ENCODE results near the gene MARS1.

Gene MARS1

DNA sequence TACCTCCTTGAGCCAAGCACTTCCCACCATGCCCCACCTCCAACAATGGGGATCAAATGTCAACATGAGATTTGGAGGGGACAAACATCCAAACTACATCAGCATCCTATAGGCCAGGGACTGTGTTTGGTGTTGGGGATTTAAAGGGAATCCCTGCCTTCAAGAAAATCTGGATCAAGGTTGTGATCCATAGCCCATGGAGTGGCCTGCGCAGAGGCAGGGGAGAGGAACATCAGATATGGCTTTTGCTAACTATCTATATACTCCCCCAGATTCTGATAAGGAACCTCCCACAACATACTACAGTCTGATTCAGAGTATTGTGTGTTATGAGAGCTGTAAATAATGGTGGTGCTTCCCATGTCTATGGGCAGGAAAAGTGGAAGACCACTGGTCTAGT is 67.0 kb downstream of the MARS1 start:
- ChIA-PET CTCF (no interaction called here), POLR2A (no interaction called here)
- Histone ChIP-seq H3K36me3 (ENCODE audit: control insufficient read depth in 2 of 2, insufficient read depth in 1 of 2, low read length in 2 of 2) (no peaks in the 10 kb centered on the region), H3K4me3 (ENCODE audit: low read depth, low read length) (no peak overlapping the region), H3K9me3 (ENCODE audit: control insufficient read depth, insufficient read depth, low read depth, low read length) (no peaks in the 10 kb centered on the region), H3K27ac (ENCODE audit: extremely low read depth, low read depth, low read length) (no peak overlapping the region), H3K4me1 (ENCODE audit: control insufficient read depth, insufficient read depth, low read length) (peaks cover 2% of the 10 kb centered on the region; the same call in 1 of the 2 replicates)
- no peak for TF ChIP-seq ZNF214 (tag by site-specific recombination; IDR thresholded peaks at IDR 0.05; ENCODE audit: borderline replicate concordance)
- TF ChIP-seq, protein P1, sequence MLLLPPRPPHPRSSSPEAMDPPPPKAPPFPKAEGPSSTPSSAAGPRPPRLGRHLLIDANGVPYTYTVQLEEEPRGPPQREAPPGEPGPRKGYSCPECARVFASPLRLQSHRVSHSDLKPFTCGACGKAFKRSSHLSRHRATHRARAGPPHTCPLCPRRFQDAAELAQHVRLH (tag by site-specific recombination; IDR thresholded peaks at IDR 0.05) = no peak
- TF ChIP-seq EGR2 (tag by site-specific recombination; IDR thresholded peaks at IDR 0.05; ENCODE audit: low read depth) = peak; percentile 75
- TF ChIP-seq, protein P2, sequence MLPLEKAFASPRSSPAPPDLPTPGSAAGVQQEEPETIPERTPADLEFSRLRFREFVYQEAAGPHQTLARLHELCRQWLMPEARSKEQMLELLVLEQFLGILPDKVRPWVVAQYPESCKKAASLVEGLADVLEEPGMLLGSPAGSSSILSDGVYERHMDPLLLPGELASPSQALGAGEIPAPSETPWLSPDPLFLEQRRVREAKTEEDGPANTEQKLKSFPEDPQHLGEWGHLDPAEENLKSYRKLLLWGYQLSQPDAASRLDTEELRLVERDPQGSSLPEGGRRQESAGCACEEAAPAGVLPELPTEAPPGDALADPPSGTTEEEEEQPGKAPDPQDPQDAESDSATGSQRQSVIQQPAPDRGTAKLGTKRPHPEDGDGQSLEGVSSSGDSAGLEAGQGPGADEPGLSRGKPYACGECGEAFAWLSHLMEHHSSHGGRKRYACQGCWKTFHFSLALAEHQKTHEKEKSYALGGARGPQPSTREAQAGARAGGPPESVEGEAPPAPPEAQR (tag by site-specific recombination; IDR thresholded peaks at IDR 0.05) = no peak
- TF ChIP-seq ZNF335 (tag by site-specific recombination; conservative IDR thresholded peaks at IDR 0.05) = no peak
- peak; percentile 60 for TF ChIP-seq ZFHX2 (tag by site-specific recombination; conservative IDR thresholded peaks at IDR 0.05)
- TF ChIP-seq KLF9 (tag by site-specific recombination; IDR thresholded peaks at IDR 0.05; ENCODE audit: low read depth) = no peak
- TF ChIP-seq, protein P3, sequence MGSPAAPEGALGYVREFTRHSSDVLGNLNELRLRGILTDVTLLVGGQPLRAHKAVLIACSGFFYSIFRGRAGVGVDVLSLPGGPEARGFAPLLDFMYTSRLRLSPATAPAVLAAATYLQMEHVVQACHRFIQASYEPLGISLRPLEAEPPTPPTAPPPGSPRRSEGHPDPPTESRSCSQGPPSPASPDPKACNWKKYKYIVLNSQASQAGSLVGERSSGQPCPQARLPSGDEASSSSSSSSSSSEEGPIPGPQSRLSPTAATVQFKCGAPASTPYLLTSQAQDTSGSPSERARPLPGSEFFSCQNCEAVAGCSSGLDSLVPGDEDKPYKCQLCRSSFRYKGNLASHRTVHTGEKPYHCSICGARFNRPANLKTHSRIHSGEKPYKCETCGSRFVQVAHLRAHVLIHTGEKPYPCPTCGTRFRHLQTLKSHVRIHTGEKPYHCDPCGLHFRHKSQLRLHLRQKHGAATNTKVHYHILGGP (tag by site-specific recombination; IDR thresholded peaks at IDR 0.05) = no peak
- TF ChIP-seq ZNF19 (tag by site-specific recombination; IDR thresholded peaks at IDR 0.05; ENCODE audit: low read depth) = no peak
- TF ChIP-seq REPIN1 (tag by site-specific recombination; IDR thresholded peaks at IDR 0.05; ENCODE audit: low read depth) = no peak

DNA sequence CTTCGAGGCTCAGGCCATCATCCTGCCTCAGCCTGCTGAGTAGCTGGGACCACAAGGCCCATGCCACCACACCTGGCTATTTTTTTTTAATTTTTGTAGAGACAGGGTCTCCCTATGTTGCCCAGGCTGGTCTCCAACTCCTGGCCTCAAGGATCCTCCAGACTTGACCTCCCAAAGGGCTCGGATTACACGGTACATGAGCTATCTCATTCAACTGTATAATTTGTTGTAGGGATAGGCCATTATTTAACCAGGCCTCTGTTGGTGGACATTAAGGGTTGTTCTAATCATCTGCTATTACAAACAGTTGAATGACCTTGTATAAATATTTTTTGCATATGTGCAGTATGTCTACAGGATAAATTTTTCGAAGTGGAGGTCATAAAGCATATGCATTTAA is 71.0 kb downstream of the MARS1 start:
- no peaks in the 10 kb centered on the region for H3K4me1 ChIP-seq (ENCODE audit: control insufficient read depth, insufficient read depth, low read length)
- CTCF ChIA-PET = interaction anchor here (0.6 to 1.4 kb wide), 2 partner anchors 24 to 64 kb away, joined by 3 to 4 read pairs; no protein-coding TSS in a partner anchor
- H3K27ac ChIP-seq (ENCODE audit: extremely low read depth, low read depth, low read length) = no peak overlapping the region
- POLR2A ChIA-PET = no interaction called here
- peaks cover 0 to 4% of the 10 kb centered on the region in 2 experiments; a peak in 1 of 3 replicates for H3K36me3 ChIP-seq (ENCODE audit: control insufficient read depth in 2 of 2, insufficient read depth in 1 of 2, low read length in 2 of 2)
- H3K9me3 ChIP-seq (ENCODE audit: control insufficient read depth, insufficient read depth, low read depth, low read length) = no peaks in the 10 kb centered on the region
- no peak overlapping the region for H3K4me3 ChIP-seq (ENCODE audit: low read depth, low read length)
- TF ChIP-seq ZNF121 (tag by site-specific recombination; IDR thresholded peaks at IDR 0.05) = peak; percentile 44; the same call in 1 of the 2 replicates
- no peak for TF ChIP-seq YY1 (tag by site-specific recombination; IDR thresholded peaks at IDR 0.05)

DNA sequence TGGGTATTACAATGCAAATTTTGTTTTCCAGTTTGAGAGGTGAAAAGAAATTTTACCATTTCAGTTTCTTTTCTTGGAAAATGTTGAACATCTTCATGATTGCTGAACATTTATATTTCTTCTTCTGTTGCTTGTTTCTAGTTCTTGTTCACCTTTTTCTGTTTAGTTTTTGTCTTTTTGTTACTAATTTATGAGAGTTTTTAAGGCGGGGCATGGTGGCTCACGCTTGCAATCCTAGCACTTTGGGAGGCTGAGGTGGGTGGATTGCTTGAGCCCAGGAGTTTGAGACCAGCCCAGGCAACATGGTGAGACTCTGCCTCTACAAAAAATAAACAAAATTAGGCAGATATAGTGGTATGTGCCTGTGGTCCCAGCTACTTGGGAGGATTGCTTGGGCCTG is 72.6 kb downstream of the MARS1 start:
- ChIA-PET POLR2A (no interaction called here), CTCF (interaction anchor here (0.6 kb wide), 1 partner anchor 22 kb away, joined by 3 read pairs; no protein-coding TSS in a partner anchor)
- no peaks in the 10 kb centered on the region for H3K9me3 ChIP-seq (ENCODE audit: control insufficient read depth, insufficient read depth, low read depth, low read length)
- H3K4me3 ChIP-seq (ENCODE audit: low read depth, low read length) = no peak overlapping the region
- no peak for TF ChIP-seq ZFP37 (tag by site-specific recombination; IDR thresholded peaks at IDR 0.05)
- TF ChIP-seq ZNF416 (tag by site-specific recombination; IDR thresholded peaks at IDR 0.05) = no peak
- no peak for TF ChIP-seq RBAK (tag by site-specific recombination; IDR thresholded peaks at IDR 0.05)
- no peak for TF ChIP-seq ZNF529 (tag by site-specific recombination; IDR thresholded peaks at IDR 0.05; ENCODE audit: insufficient replicate concordance)
- TF ChIP-seq OSR2 (tag by site-specific recombination; IDR thresholded peaks at IDR 0.05) = no peak
- TF ChIP-seq ZNF626 (tag by site-specific recombination; IDR thresholded peaks at IDR 0.05) = no peak
- H3K36me3 ChIP-seq (ENCODE audit: control insufficient read depth in 2 of 2, insufficient read depth in 1 of 2, low read length in 2 of 2) = peaks cover 0 to 15% of the 10 kb centered on the region in 2 experiments; a peak in 1 of 3 replicates
- H3K27ac ChIP-seq (ENCODE audit: extremely low read depth, low read depth, low read length) = no peak overlapping the region
- H3K4me1 ChIP-seq (ENCODE audit: control insufficient read depth, insufficient read depth, low read length) = no peaks in the 10 kb centered on the region
